Pancreas (tissue), 10 donors: ENCODE data around the gene INPP5D. TPM values are rescaled to one million over a fixed set of nuclear protein-coding genes. Genes with fewer than 3 reads are reported as not detected.

Source experiments
- ATAC-seq, 4 donors: fragments of 200-7000 bp; cut with Tn5 transposase; one replicate each; pipeline versions ENCODE4 v1.8.0 to v1.9.1; 2020; ENCODE audit warnings: mild to moderate bottlenecking in 4 of 4, moderate library complexity in 4 of 4
- DNase-seq, 6 donors: peaks; one replicate each; pipeline ENCODE4 v3.0.0-alpha.2; 2020
- FAIRE-seq: peaks from 2 replicates; lab custom pipeline; 2012; peaks lifted over from hg19 to GRCh38; lab: Jason Lieb, UNC
- H3K27ac ChIP-seq, 4 donors: fragments of 200-600 bp; sonication (generic); 1 replicate in 3 of 4; 2 replicates in 1 of 4; pipeline versions ENCODE4 v1.5.0 to v1.8.0; 2020
- H3K27me3 ChIP-seq, 4 donors: fragments of 200-600 bp; one replicate each; pipeline ENCODE4 v1.8.0; 2021
- H3K36me3 ChIP-seq, 3 donors: fragments of 200-600 bp; sonication (generic) in 1 of 3; one replicate each; pipeline versions ENCODE4 v1.5.0 to v1.8.0; 2020 to 2021
- H3K4me1 ChIP-seq, 3 donors: fragments of 200-600 bp; one replicate each; pipeline ENCODE4 v1.8.0; 2021
- H3K4me3 ChIP-seq, 4 donors: fragments of 200-600 bp; sonication (generic) in 2 of 4; one replicate each; pipeline versions ENCODE4 v1.5.0 to v1.8.0; 2020 to 2021
- H3K9me3 ChIP-seq, 4 donors: fragments of 200-600 bp; one replicate each; pipeline ENCODE4 v1.8.0; 2021
- WGBS, 2 donors: extraction: QIAGEN DNeasy Blood & Tissue Kit; methylation state at CpG; one replicate each; pipeline ENCODE4 v1.1.7; 2013; 5-methylcytosine and 5-hydroxymethylcytosine counted together
- intact Hi-C, 3 donors: fragments of 100-400 bp; cut with DNase I; formaldehyde crosslinking; loops; one replicate each; pipeline versions ENCODE4 v1.11.1 to v1.14.2; 2022
- polyA plus RNA-seq, 2 donors: library from polyadenylated mRNA; stranded (reverse); fragments of 200-250 nt; gene quantifications; one replicate each; pipeline ENCODE4 v1.2.3, GENCODE V29; 2013
- total RNA-seq, 6 donors: library from RNA; stranded (reverse); fragmentation: NEBNext Ultra II Directional in 4 of 6; extraction: Animal tissue kit (Norgen Biotek cat#: 25700) in 4 of 6; gene quantifications; one replicate each; pipeline versions ENCODE4 v1.2.1 to v1.2.4, GENCODE V29; 2021 to 2023
- TF ChIP-seq, protein P1 (sequence below), 4 donors: fragments of 200-600 bp; sonication (generic) in 3 of 4; IDR thresholded peaks; one replicate each; pipeline versions ENCODE4 v1.5.0 to v1.8.0; 2021; ENCODE audit warnings: antibody characterized with exemption in 4 of 4
- donor health status: healthy with polysubstance abuse.
- donor health status: DM: no; HTN: no; CAD: no; lungs with moderate emphysema.
- donor health status: DM: no; HTN: no; CAD: no.
- donor health status: control.
- donor health status: control.
- donor health status: Bipolar disorder and iron deficiency.
- donor health status: DM: yes; HTN: yes; CAD: no.
- donor health status: DM: no; HTN: no; CAD: no.
- donor health status: DM: no; HTN: no; CAD: no.
- donor health status: DM: yes; HTN: yes; CAD: no.

The INPP5D gene
- total and polyA plus RNA-seq, 8 donors = 1.1 to 11.4 (median 2.3) TPM

DNA sequence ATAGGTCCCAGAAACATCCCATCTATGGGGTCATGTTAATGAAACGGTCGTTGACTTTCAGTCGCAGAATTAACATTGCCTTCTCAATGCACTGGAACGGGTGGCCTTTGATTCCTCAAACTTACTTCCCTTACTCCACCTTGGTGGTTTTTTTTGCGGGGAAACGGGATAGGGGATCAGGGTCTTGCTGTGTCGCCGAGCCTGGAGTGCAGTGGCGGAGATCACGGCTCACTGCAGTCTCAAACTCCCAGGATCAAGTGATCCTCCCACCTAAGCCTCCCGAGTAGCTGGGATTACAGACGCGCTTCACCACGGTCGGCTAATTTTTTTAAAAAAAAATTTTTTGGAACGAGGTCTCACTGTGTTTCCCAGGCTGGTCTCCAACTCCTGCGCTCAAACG, 192.1 kb downstream of the INPP5D start:
- TF ChIP-seq, protein P1, sequence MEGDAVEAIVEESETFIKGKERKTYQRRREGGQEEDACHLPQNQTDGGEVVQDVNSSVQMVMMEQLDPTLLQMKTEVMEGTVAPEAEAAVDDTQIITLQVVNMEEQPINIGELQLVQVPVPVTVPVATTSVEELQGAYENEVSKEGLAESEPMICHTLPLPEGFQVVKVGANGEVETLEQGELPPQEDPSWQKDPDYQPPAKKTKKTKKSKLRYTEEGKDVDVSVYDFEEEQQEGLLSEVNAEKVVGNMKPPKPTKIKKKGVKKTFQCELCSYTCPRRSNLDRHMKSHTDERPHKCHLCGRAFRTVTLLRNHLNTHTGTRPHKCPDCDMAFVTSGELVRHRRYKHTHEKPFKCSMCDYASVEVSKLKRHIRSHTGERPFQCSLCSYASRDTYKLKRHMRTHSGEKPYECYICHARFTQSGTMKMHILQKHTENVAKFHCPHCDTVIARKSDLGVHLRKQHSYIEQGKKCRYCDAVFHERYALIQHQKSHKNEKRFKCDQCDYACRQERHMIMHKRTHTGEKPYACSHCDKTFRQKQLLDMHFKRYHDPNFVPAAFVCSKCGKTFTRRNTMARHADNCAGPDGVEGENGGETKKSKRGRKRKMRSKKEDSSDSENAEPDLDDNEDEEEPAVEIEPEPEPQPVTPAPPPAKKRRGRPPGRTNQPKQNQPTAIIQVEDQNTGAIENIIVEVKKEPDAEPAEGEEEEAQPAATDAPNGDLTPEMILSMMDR (IDR thresholded peaks at IDR 0.05) = no peak
- no peak for FAIRE-seq
- H3K27ac ChIP-seq = peak overlapping the region in 1 of 4 donors; percentile 76
- H3K4me1 ChIP-seq = peaks cover 0 to 7% (median 6%) of the 10 kb centered on the region in 3 donors
- no peaks in the 10 kb centered on the region for H3K9me3 ChIP-seq
- intact Hi-C loops = no loop called here
- no peaks in the 10 kb centered on the region for H3K36me3 ChIP-seq
- no peak for DNase-seq
- 0 to 1% methylated on average over 18 of the region's 18 CpGs for WGBS, 2 donors
- H3K27me3 ChIP-seq = no peaks in the 10 kb centered on the region
- peak overlapping the region; percentile 65 to 98 (median 89) for H3K4me3 ChIP-seq
- peak in 1 of 4 donors; percentile 1 for ATAC-seq

GRCh38 chr2:233255151-233255550, 195.0 kb downstream of the INPP5D start:
- no peak for ATAC-seq
- H3K9me3 ChIP-seq = no peaks in the 10 kb centered on the region

GRCh38 chr2:233256048-233256447, 195.9 kb downstream of the INPP5D start:
- H3K27me3 ChIP-seq = no peaks in the 10 kb centered on the region
- DNase-seq (no peak), ATAC-seq (no peak), FAIRE-seq (no peak)
- peaks cover 0 to 7% (median 6%) of the 10 kb centered on the region in 3 donors for H3K4me1 ChIP-seq
- 66 to 70% methylated on average over 4 of the region's 4 CpGs for whole genome bisulfite sequencing, 2 donors
- no peak overlapping the region for H3K4me3 ChIP-seq
- intact Hi-C loops = no loop called here
- TF ChIP-seq, protein P1 (IDR thresholded peaks at IDR 0.05) = no peak
- H3K36me3 ChIP-seq = peaks cover 3 to 12% (median 7%) of the 10 kb centered on the region in 3 donors
- no peak overlapping the region for H3K27ac ChIP-seq
- no peaks in the 10 kb centered on the region for H3K9me3 ChIP-seq

More at GRCh38 chr2:233255151-233255550, 195.0 kb downstream of the INPP5D start:
- FAIRE-seq (no peak), DNase-seq (no peak)
- Histone ChIP-seq H3K27me3 (no peaks in the 10 kb centered on the region), H3K4me1 (peaks cover 0 to 7% (median 6%) of the 10 kb centered on the region in 3 donors), H3K27ac (no peak overlapping the region), H3K36me3 (peaks cover 3 to 5% (median 4%) of the 10 kb centered on the region in 3 donors), H3K4me3 (no peak overlapping the region)
- intact Hi-C loops = no loop called here
- TF ChIP-seq, protein P1 (IDR thresholded peaks at IDR 0.05) = no peak
- WGBS, 2 donors = 85% methylated on average over 11 of the region's 11 CpGs

Other genes starting within 250 kb of the INPP5D start
- 1 to 10 TPM in 5 of 6 donors, under 1 TPM in 1; 0.76 to 2.3 (median 1.3) TPM for gene SNORC, start 190.1 kb upstream of the INPP5D start, total RNA-seq
- gene SNORC, start 190.1 kb upstream of the INPP5D start, polyA plus RNA-seq = 10 to 100 TPM in 1 of 2 donors, 1 to 10 TPM in 1; 4.0 to 13.2 TPM
- gene NGEF, start 47.1 kb upstream of the INPP5D start, total RNA-seq = 1 to 10 TPM; 3.3 to 7.1 (median 4.5) TPM
- gene NGEF, start 47.1 kb upstream of the INPP5D start, polyA plus RNA-seq = 1 to 10 TPM; 6.1 to 6.4 TPM
- not detected for gene NEU2, start 27.7 kb upstream of the INPP5D start, total RNA-seq
- not detected for gene NEU2, start 27.7 kb upstream of the INPP5D start, polyA plus RNA-seq
- 10 to 100 TPM in 3 of 6 donors, 1 to 10 TPM in 3; 7.9 to 15.0 (median 10.5) TPM for gene ATG16L1, start 191.3 kb downstream of the INPP5D start, total RNA-seq
- gene ATG16L1, start 191.3 kb downstream of the INPP5D start, polyA plus RNA-seq = 10 to 100 TPM in 1 of 2 donors, 1 to 10 TPM in 1; 7.4 to 11.9 TPM
- not detected for gene SAG, start 247.5 kb downstream of the INPP5D start, total RNA-seq
- gene SAG, start 247.5 kb downstream of the INPP5D start, polyA plus RNA-seq = not detected